GM12878 (cell line): ENCODE results near the gene AKAP13. TPM values are rescaled to one million over a fixed set of nuclear protein-coding genes. Genes with fewer than 3 reads are reported as not detected.

ENCODE experiments used
- ZNF384 ChIP-seq: IDR thresholded peaks from 2 replicates; pipeline ENCODE4 v1.6.1; 2012; ENCODE audit warnings: low read depth, mild to moderate bottlenecking, low read length, improper control_type of control experiment, borderline replicate concordance
- polyA plus RNA-seq, 11 experiments: library from polyadenylated mRNA; depleted of rRNA in 4 of 11; unstranded in 6 of 11; stranded (reverse) in 5 of 11; fragments of >200 nt; fragmentation: Nextera tagmentation in 4 of 11; fragmentation: Illumina TruSeq in 1 of 11; extraction: Ambion mirVana in 4 of 11; extraction: Trizol in 1 of 11; gene quantifications; 1 replicate in 1 of 11; 2 replicates in 10 of 11; pipeline versions ENCODE4 v1.2.1 to v1.2.3, GENCODE V29; 2011 to 2016; ENCODE audit warnings: inconsistent platforms in 2 of 11, missing spikeins in 2 of 11, low read depth in 1 of 11
- total RNA-seq, 4 experiments: library from RNA; depleted of rRNA in 3 of 4; stranded (reverse); fragments of >200 nt in 3 of 4; fragmentation: Illumina TruSeq in 1 of 4; extraction: Trizol in 1 of 4; gene quantifications; 2 replicates each; pipeline versions ENCODE4 v1.2.1 to v1.2.3, GENCODE V29; 2013 to 2021
- TF ChIP-seq, protein P1 (sequence below): fragments of 450-650 bp; IDR thresholded peaks from 2 replicates; pipeline ENCODE4 v1.6.1; 2017; ENCODE audit warnings: mild to moderate bottlenecking, moderate library complexity
- TF ChIP-seq, protein P2 (sequence below): fragments of 450-650 bp; IDR thresholded peaks from 2 replicates; pipeline ENCODE4 v1.6.1; 2018; ENCODE audit warnings: mild to moderate bottlenecking, low read depth, moderate library complexity; ENCODE audit not compliant: partially characterized antibody
- TF ChIP-seq, protein P3 (sequence below): IDR thresholded peaks from 2 replicates; pipeline ENCODE4 v1.6.1; 2012; ENCODE audit warnings: low read depth, low read length, improper control_type of control experiment

The AKAP13 gene
- total and polyA plus RNA-seq, 10 of the 15 experiments (the other 5 are each of a cell fraction or from before 2014, with no cell fraction given) = 14.4 to 74.9 (median 55.1) TPM

- TF ChIP-seq, protein P1, sequence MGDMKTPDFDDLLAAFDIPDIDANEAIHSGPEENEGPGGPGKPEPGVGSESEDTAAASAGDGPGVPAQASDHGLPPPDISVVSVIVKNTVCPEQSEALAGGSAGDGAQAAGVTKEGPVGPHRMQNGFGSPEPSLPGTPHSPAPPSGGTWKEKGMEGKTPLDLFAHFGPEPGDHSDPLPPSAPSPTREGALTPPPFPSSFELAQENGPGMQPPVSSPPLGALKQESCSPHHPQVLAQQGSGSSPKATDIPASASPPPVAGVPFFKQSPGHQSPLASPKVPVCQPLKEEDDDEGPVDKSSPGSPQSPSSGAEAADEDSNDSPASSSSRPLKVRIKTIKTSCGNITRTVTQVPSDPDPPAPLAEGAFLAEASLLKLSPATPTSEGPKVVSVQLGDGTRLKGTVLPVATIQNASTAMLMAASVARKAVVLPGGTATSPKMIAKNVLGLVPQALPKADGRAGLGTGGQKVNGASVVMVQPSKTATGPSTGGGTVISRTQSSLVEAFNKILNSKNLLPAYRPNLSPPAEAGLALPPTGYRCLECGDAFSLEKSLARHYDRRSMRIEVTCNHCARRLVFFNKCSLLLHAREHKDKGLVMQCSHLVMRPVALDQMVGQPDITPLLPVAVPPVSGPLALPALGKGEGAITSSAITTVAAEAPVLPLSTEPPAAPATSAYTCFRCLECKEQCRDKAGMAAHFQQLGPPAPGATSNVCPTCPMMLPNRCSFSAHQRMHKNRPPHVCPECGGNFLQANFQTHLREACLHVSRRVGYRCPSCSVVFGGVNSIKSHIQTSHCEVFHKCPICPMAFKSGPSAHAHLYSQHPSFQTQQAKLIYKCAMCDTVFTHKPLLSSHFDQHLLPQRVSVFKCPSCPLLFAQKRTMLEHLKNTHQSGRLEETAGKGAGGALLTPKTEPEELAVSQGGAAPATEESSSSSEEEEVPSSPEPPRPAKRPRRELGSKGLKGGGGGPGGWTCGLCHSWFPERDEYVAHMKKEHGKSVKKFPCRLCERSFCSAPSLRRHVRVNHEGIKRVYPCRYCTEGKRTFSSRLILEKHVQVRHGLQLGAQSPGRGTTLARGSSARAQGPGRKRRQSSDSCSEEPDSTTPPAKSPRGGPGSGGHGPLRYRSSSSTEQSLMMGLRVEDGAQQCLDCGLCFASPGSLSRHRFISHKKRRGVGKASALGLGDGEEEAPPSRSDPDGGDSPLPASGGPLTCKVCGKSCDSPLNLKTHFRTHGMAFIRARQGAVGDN = no peak
- TF ChIP-seq, protein P2, sequence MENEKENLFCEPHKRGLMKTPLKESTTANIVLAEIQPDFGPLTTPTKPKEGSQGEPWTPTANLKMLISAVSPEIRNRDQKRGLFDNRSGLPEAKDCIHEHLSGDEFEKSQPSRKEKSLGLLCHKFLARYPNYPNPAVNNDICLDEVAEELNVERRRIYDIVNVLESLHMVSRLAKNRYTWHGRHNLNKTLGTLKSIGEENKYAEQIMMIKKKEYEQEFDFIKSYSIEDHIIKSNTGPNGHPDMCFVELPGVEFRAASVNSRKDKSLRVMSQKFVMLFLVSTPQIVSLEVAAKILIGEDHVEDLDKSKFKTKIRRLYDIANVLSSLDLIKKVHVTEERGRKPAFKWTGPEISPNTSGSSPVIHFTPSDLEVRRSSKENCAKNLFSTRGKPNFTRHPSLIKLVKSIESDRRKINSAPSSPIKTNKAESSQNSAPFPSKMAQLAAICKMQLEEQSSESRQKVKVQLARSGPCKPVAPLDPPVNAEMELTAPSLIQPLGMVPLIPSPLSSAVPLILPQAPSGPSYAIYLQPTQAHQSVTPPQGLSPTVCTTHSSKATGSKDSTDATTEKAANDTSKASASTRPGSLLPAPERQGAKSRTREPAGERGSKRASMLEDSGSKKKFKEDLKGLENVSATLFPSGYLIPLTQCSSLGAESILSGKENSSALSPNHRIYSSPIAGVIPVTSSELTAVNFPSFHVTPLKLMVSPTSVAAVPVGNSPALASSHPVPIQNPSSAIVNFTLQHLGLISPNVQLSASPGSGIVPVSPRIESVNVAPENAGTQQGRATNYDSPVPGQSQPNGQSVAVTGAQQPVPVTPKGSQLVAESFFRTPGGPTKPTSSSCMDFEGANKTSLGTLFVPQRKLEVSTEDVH = no peak
- TF ChIP-seq ZNF384 = no peak
- TF ChIP-seq, protein P3, sequence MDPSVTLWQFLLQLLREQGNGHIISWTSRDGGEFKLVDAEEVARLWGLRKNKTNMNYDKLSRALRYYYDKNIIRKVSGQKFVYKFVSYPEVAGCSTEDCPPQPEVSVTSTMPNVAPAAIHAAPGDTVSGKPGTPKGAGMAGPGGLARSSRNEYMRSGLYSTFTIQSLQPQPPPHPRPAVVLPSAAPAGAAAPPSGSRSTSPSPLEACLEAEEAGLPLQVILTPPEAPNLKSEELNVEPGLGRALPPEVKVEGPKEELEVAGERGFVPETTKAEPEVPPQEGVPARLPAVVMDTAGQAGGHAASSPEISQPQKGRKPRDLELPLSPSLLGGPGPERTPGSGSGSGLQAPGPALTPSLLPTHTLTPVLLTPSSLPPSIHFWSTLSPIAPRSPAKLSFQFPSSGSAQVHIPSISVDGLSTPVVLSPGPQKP = no peak
These were observed 150.7 kb downstream of the AKAP13 start (continued) for GRCh38 chr15:85531083-85531482.
